ENCODE results near the gene SPTLC2. TPM values are rescaled to one million over a fixed set of nuclear protein-coding genes. Genes with fewer than 3 reads are reported as not detected.
A peak's percentile ranks its signal among the peaks of the same experiment; 100 is the strongest.

The SPTLC2 gene
- total and polyA plus RNA-seq, 2 of the 13 experiments (the other 11 are each of a cell fraction or from before 2014, with no cell fraction given): 17.4 to 17.5 TPM

DNA sequence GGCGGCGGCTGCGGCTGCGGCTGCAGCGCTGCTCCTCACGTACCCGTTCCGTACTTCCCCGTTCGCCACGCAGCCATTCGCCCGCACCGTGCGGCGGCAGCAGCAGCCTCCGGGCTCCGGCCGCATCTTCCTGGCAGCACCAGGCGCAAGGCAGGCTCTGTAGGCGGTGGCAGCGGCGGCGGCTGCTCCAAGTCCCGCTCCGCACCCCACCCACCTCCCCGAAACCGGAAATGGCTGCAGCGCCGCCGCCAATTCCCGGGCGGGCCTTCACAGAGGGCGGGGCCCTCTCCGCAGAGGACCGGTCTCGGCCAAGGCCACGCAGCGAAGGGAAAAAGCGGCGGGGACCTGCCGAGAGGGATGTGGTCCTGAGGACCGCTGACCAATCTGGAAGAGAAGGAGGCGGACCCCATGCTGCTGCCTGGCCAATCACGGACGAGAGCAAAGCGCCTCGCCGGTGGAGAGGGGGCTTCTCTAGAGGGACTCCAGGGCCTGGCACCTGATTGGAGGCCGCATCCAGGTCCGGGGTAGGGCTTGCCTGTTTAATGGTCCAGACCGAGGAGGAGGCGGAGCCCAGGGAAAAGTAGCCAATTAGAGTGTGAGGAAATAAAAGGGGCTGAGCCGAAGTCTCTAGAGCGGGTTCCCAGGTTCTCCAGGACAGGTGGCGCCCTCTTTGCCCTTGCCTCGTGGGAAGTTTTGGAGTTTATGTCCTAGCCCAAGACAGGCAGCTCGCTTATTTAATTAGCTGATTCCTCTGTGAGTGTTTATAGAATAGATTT is at the start of gene SPTLC2 (continued):
- TF ChIP-seq ZNF333 (CRISPR knock-in tag; IDR thresholded peaks at IDR 0.05; ENCODE audit: borderline replicate concordance) (0 out of 2 replicates have a peak, but pooled peaks have one; percentile 19), SMAD3 (CRISPR knock-in tag; IDR thresholded peaks at IDR 0.05) (no peak), TSC22D2 (CRISPR knock-in tag; IDR thresholded peaks at IDR 0.05; ENCODE audit: borderline replicate concordance) (no peak), REL (CRISPR knock-in tag; conservative IDR thresholded peaks at IDR 0.05) (no peak), NKX3-1 (CRISPR knock-in tag; IDR thresholded peaks at IDR 0.05) (0 out of 2 replicates have a peak, but pooled peaks have one; percentile 31), FOXP1 (IDR thresholded peaks at IDR 0.05) (no peak), FOXP1 (CRISPR knock-in tag; IDR thresholded peaks at IDR 0.05) (no peak), SUZ12 (IDR thresholded peaks at IDR 0.05; ENCODE audit: low read depth, low read length) (no peak), ZBTB38 (CRISPR knock-in tag; IDR thresholded peaks at IDR 0.05) (peak; percentile 21; the same call in 1 of the 2 replicates), NR2F1 (CRISPR knock-in tag; IDR thresholded peaks at IDR 0.05) (no peak), ZNF251 (CRISPR knock-in tag; IDR thresholded peaks at IDR 0.05) (no peak), MATR3 (CRISPR knock-in tag; IDR thresholded peaks at IDR 0.05) (no peak), PRPF4 (IDR thresholded peaks at IDR 0.05; ENCODE audit: low read depth, low read length, poor library complexity, severe bottlenecking) (no peak), MAFK (conservative IDR thresholded peaks at IDR 0.05 in 1 of 2, IDR thresholded peaks at IDR 0.05 in 1 of 2; ENCODE audit: low read length in 2 of 2) (no peak), TGIF2 (CRISPR knock-in tag; IDR thresholded peaks at IDR 0.05) (no peak), MEF2D (CRISPR knock-in tag; IDR thresholded peaks at IDR 0.05) (no peak), HNRNPL (IDR thresholded peaks at IDR 0.05; ENCODE audit: low read depth, low read length) (no peak), SMARCE1 (IDR thresholded peaks at IDR 0.05; ENCODE audit: borderline replicate concordance) (no peak)
- TF ChIP-seq, protein P1, sequence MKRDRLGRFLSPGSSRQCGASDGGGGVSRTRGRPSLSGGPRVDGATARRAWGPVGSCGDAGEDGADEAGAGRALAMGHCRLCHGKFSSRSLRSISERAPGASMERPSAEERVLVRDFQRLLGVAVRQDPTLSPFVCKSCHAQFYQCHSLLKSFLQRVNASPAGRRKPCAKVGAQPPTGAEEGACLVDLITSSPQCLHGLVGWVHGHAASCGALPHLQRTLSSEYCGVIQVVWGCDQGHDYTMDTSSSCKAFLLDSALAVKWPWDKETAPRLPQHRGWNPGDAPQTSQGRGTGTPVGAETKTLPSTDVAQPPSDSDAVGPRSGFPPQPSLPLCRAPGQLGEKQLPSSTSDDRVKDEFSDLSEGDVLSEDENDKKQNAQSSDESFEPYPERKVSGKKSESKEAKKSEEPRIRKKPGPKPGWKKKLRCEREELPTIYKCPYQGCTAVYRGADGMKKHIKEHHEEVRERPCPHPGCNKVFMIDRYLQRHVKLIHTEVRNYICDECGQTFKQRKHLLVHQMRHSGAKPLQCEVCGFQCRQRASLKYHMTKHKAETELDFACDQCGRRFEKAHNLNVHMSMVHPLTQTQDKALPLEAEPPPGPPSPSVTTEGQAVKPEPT (CRISPR knock-in tag; IDR thresholded peaks at IDR 0.05; ENCODE audit: low read depth): 0 out of 2 replicates have a peak, but pooled peaks have one; percentile 36
- TF ChIP-seq, protein P2, sequence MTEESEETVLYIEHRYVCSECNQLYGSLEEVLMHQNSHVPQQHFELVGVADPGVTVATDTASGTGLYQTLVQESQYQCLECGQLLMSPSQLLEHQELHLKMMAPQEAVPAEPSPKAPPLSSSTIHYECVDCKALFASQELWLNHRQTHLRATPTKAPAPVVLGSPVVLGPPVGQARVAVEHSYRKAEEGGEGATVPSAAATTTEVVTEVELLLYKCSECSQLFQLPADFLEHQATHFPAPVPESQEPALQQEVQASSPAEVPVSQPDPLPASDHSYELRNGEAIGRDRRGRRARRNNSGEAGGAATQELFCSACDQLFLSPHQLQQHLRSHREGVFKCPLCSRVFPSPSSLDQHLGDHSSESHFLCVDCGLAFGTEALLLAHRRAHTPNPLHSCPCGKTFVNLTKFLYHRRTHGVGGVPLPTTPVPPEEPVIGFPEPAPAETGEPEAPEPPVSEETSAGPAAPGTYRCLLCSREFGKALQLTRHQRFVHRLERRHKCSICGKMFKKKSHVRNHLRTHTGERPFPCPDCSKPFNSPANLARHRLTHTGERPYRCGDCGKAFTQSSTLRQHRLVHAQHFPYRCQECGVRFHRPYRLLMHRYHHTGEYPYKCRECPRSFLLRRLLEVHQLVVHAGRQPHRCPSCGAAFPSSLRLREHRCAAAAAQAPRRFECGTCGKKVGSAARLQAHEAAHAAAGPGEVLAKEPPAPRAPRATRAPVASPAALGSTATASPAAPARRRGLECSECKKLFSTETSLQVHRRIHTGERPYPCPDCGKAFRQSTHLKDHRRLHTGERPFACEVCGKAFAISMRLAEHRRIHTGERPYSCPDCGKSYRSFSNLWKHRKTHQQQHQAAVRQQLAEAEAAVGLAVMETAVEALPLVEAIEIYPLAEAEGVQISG (CRISPR knock-in tag; IDR thresholded peaks at IDR 0.05): peak; percentile 72; the same call in 1 of the 2 replicates
- TF ChIP-seq, protein P3, sequence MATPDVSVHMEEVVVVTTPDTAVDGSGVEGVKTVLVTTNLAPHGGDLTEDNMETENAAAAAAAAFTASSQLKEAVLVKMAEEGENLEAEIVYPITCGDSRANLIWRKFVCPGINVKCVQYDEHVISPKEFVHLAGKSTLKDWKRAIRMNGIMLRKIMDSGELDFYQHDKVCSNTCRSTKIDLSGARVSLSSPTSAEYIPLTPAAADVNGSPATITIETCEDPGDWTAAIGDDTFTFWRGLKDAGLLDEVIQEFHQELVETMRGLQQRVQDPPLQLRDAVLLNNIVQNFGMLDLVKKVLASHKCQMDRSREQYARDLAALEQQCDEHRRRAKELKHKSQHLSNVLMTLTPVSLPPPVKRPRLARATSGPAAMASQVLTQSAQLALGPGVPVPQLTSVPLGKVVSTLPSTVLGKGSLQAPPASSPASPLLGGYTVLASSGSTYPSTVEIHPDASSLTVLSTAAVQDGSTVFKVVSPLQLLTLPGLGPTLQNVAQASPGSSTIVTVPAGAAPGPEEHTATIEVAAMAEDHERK (CRISPR knock-in tag; IDR thresholded peaks at IDR 0.05; ENCODE audit: low read depth): no peak
- TF ChIP-seq, protein P4, sequence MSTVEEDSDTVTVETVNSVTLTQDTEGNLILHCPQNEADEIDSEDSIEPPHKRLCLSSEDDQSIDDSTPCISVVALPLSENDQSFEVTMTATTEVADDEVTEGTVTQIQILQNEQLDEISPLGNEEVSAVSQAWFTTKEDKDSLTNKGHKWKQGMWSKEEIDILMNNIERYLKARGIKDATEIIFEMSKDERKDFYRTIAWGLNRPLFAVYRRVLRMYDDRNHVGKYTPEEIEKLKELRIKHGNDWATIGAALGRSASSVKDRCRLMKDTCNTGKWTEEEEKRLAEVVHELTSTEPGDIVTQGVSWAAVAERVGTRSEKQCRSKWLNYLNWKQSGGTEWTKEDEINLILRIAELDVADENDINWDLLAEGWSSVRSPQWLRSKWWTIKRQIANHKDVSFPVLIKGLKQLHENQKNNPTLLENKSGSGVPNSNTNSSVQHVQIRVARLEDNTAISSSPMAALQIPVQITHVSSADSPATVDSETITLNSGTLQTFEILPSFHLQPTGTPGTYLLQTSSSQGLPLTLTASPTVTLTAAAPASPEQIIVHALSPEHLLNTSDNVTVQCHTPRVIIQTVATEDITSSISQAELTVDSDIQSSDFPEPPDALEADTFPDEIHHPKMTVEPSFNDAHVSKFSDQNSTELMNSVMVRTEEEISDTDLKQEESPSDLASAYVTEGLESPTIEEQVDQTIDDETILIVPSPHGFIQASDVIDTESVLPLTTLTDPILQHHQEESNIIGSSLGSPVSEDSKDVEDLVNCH (CRISPR knock-in tag; IDR thresholded peaks at IDR 0.05): no peak
